SK-N-SH treated with all-trans-retinoic acid at 6 μM for 48 hours (cell line): ENCODE results near the gene CACNA2D4.

ENCODE experiments used
- ARNTL ChIP-seq: fragments of 450-650 bp; formaldehyde crosslinking; IDR thresholded peaks from 2 replicates; pipeline ENCODE4 v1.5.0; 2020; ENCODE audit warnings: low read depth, mild to moderate bottlenecking, moderate library complexity, borderline replicate concordance
- CSRNP3 ChIP-seq: fragments of 250-450 bp; sonication (Bioruptor Pico); IDR thresholded peaks from 2 replicates; pipeline ENCODE4 v1.5.1; 2021; ENCODE audit warnings: mild to moderate bottlenecking, moderate library complexity
- GLIS3 ChIP-seq: fragments of 250-450 bp; sonication (Bioruptor Pico); IDR thresholded peaks from 2 replicates; pipeline ENCODE4 v1.5.0; 2020; ENCODE audit warnings: mild to moderate bottlenecking, moderate library complexity
- OSR1 ChIP-seq: fragments of 250-450 bp; sonication (Bioruptor Pico); IDR thresholded peaks from 2 replicates; pipeline ENCODE4 v1.8.0; 2022; ENCODE audit warnings: moderate library complexity, mild to moderate bottlenecking, inconsistent platforms
- PATZ1 ChIP-seq: fragments of 250-450 bp; sonication (Bioruptor Pico); IDR thresholded peaks from 2 replicates; pipeline ENCODE4 v1.8.0; 2020; ENCODE audit warnings: mild to moderate bottlenecking, moderate library complexity, borderline replicate concordance
- PPARA ChIP-seq: fragments of 250-450 bp; sonication (Bioruptor Pico); IDR thresholded peaks from 2 replicates; pipeline ENCODE4 v1.5.0; 2020; ENCODE audit warnings: mild to moderate bottlenecking, borderline replicate concordance
- RARB ChIP-seq: fragments of 250-450 bp; sonication (Bioruptor Pico); IDR thresholded peaks from 2 replicates; pipeline ENCODE4 v1.8.0; 2021; ENCODE audit warnings: mild to moderate bottlenecking, moderate library complexity
- SNAI2 ChIP-seq: fragments of 250-450 bp; sonication (Bioruptor Pico); IDR thresholded peaks from 2 replicates; pipeline ENCODE4 v1.5.0; 2020; ENCODE audit warnings: mild to moderate bottlenecking, moderate library complexity
- TCF4 ChIP-seq: fragments of 250-450 bp; sonication (Bioruptor Pico); IDR thresholded peaks from 2 replicates; pipeline ENCODE4 v1.8.0; 2021; ENCODE audit warnings: mild to moderate bottlenecking, moderate library complexity, borderline replicate concordance
- ZC3H10 ChIP-seq: fragments of 250-450 bp; sonication (Bioruptor Pico); IDR thresholded peaks from 2 replicates; pipeline ENCODE4 v1.5.1; 2021; ENCODE audit warnings: mild to moderate bottlenecking, moderate library complexity
- ZFP30 ChIP-seq: fragments of 450-650 bp; formaldehyde crosslinking; IDR thresholded peaks from 2 replicates; pipeline ENCODE4 v1.5.0; 2022; ENCODE audit warnings: mild to moderate bottlenecking, moderate library complexity
- ZNF565 ChIP-seq: fragments of 450-650 bp; formaldehyde crosslinking; conservative IDR thresholded peaks from 2 replicates; pipeline ENCODE4 v1.5.0; 2020; ENCODE audit warnings: low read depth, mild to moderate bottlenecking, moderate library complexity
- ZNF70 ChIP-seq: fragments of 450-650 bp; formaldehyde crosslinking; IDR thresholded peaks from 2 replicates; pipeline ENCODE4 v1.5.0; 2020; ENCODE audit warnings: mild to moderate bottlenecking, moderate library complexity

- TF ChIP-seq ZFP30 (CRISPR knock-in tag) (no peak), SNAI2 (no peak), GLIS3 (CRISPR knock-in tag) (no peak), ZNF70 (CRISPR knock-in tag) (no peak), OSR1 (CRISPR knock-in tag) (no peak), PPARA (CRISPR knock-in tag) (no peak), ARNTL (CRISPR knock-in tag) (no peak), CSRNP3 (CRISPR knock-in tag) (no peak), ZC3H10 (CRISPR knock-in tag) (no peak), ZNF565 (no peak), PATZ1 (CRISPR knock-in tag) (no peak), RARB (CRISPR knock-in tag) (no peak), TCF4 (CRISPR knock-in tag) (no peak)
Measured at GRCh38 chr12:1935700-1936378, 17.4 kb upstream of the CACNA2D4 start.
